ENCODE results near the gene NBPF3.

DNA sequence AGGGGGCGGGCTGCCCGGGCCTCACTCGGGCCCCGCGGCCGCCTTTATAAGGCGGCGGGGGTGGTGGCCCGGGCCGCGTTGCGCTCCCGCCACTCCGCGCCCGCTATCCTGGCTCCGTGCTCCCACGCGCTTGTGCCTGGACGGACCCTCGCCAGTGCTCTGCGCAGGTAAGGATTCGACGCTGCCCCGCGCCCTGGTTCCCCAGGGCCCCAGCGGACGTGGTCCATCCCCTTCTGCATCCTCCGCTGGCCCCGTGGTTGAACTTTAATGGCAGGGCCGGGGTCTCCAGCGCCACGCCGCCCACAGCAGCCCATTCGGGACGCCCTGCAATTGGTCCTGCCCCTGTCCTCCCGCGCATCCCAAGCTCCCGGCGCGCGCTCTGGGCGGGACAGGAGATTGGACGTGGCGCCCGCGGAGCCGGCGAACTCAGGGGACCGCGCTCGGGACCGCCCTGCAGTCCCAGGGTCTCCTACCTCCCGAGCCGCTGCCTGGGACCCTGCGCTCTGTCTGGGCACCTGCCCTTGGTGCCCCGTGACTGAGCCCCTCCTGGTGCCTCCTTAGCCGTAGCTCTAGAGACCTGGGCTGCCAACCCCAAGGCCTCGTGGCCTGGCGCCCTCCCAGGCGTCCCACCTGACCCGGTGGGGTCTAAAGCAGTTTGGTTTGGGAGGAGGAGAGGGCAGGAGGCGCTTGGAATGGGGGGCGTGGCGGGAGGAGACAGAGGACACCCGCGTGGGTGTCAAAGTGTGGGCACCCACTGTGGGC is 69.6 kb downstream of the NBPF3 start, which contains the start of gene ALPL:
- TF ChIP-seq, protein P1, sequence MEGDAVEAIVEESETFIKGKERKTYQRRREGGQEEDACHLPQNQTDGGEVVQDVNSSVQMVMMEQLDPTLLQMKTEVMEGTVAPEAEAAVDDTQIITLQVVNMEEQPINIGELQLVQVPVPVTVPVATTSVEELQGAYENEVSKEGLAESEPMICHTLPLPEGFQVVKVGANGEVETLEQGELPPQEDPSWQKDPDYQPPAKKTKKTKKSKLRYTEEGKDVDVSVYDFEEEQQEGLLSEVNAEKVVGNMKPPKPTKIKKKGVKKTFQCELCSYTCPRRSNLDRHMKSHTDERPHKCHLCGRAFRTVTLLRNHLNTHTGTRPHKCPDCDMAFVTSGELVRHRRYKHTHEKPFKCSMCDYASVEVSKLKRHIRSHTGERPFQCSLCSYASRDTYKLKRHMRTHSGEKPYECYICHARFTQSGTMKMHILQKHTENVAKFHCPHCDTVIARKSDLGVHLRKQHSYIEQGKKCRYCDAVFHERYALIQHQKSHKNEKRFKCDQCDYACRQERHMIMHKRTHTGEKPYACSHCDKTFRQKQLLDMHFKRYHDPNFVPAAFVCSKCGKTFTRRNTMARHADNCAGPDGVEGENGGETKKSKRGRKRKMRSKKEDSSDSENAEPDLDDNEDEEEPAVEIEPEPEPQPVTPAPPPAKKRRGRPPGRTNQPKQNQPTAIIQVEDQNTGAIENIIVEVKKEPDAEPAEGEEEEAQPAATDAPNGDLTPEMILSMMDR (IDR thresholded peaks at IDR 0.05): no peak
- TF ChIP-seq POLR2A (IDR thresholded peaks at IDR 0.05): no peak
